Measurements from ENCODE around the gene FHOD3. TPM values are rescaled to one million over a fixed set of nuclear protein-coding genes. Genes with fewer than 3 reads are reported as not detected.

Gene FHOD3
- total RNA-seq, 1 experiment from 2014 or later, result 0.34 TPM

- intact Hi-C loops (cut with micrococcal nuclease; ENCODE audit: unreplicated experiment), result no loop called here
Observed at GRCh38 chr18:36509646-36510197, 212.2 kb downstream of the FHOD3 start.

DNA sequence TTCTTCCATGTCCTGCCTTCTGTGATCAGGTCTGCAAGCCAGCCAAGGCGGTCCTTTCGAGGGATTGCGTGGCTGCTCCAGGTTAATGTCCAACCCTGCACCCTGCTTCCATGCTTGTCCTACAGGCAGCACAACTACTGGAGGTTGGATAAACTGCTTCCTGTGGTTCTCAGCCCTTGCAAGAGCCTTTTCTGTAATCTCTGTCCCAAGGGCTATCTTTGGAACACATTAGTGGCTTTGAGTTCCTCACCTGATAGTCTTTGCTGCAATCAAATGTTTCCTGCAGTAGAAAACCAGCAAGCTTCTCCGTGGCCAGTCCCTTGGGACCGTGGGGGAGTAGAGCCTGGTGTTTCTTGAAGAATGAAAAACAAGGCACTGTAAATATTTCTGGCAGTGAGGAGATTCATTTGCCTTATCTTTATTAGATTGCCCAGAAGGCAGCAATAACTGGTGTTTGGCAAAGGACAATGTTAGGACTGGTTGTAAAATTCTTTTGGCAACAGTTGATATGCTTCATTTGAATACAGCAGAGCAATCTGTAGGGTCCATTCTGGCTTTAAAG lies 214.4 kb downstream of the FHOD3 start:
- Histone ChIP-seq H3K27ac (ENCODE audit: low read depth, low read length, poor library complexity, severe bottlenecking) (no peak overlapping the region), H3K36me3 (ENCODE audit: insufficient read depth, low read length, poor library complexity, severe bottlenecking) (no peaks in the 10 kb centered on the region), H3K4me3 (ENCODE audit: low read depth, low read length, poor library complexity, severe bottlenecking) (no peak overlapping the region), H3K27me3 (replicated peaks; ENCODE audit: insufficient read depth, low read depth, low read length, poor library complexity) (peaks cover 10% of the 10 kb centered on the region), H3K4me1 (ENCODE audit: insufficient read depth, low read length, poor library complexity, severe bottlenecking) (no peaks in the 10 kb centered on the region), H3K9me3 (ENCODE audit: low read depth, low read length, poor library complexity, severe bottlenecking) (no peaks in the 10 kb centered on the region)
- CTCF ChIA-PET, result no interaction called here
- POLR2A ChIA-PET (ENCODE audit: low non-redundant PET), result no interaction called here
- BruUV-seq (replicated peaks), result no TSS peak
- intact Hi-C loops (cut with micrococcal nuclease; ENCODE audit: unreplicated experiment), result no loop called here
- no peak for DNase-seq (ENCODE audit: low spot score)
- no peak for TF ChIP-seq EZH2 (IDR thresholded peaks at IDR 0.05; ENCODE audit: borderline replicate concordance, low read depth, low read length, poor library complexity, severe bottlenecking)
- TF ChIP-seq, protein P1, sequence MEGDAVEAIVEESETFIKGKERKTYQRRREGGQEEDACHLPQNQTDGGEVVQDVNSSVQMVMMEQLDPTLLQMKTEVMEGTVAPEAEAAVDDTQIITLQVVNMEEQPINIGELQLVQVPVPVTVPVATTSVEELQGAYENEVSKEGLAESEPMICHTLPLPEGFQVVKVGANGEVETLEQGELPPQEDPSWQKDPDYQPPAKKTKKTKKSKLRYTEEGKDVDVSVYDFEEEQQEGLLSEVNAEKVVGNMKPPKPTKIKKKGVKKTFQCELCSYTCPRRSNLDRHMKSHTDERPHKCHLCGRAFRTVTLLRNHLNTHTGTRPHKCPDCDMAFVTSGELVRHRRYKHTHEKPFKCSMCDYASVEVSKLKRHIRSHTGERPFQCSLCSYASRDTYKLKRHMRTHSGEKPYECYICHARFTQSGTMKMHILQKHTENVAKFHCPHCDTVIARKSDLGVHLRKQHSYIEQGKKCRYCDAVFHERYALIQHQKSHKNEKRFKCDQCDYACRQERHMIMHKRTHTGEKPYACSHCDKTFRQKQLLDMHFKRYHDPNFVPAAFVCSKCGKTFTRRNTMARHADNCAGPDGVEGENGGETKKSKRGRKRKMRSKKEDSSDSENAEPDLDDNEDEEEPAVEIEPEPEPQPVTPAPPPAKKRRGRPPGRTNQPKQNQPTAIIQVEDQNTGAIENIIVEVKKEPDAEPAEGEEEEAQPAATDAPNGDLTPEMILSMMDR (conservative IDR thresholded peaks at IDR 0.05; ENCODE audit: low read depth, low read length), result no peak

More at GRCh38 chr18:36509646-36510197, 212.2 kb downstream of the FHOD3 start:
- ChIA-PET CTCF (no interaction called here), POLR2A (ENCODE audit: low non-redundant PET) (no interaction called here)
- no peak for DNase-seq (ENCODE audit: low spot score)
- Histone ChIP-seq H3K27ac (ENCODE audit: low read depth, low read length, poor library complexity, severe bottlenecking) (no peak overlapping the region), H3K9me3 (ENCODE audit: low read depth, low read length, poor library complexity, severe bottlenecking) (no peaks in the 10 kb centered on the region), H3K27me3 (replicated peaks; ENCODE audit: insufficient read depth, low read depth, low read length, poor library complexity) (peaks cover 14% of the 10 kb centered on the region), H3K4me3 (ENCODE audit: low read depth, low read length, poor library complexity, severe bottlenecking) (no peak overlapping the region), H3K4me1 (ENCODE audit: insufficient read depth, low read length, poor library complexity, severe bottlenecking) (no peaks in the 10 kb centered on the region), H3K36me3 (ENCODE audit: insufficient read depth, low read length, poor library complexity, severe bottlenecking) (no peaks in the 10 kb centered on the region)
- BruUV-seq (replicated peaks), result no TSS peak
- no peak for TF ChIP-seq EZH2 (IDR thresholded peaks at IDR 0.05; ENCODE audit: borderline replicate concordance, low read depth, low read length, poor library complexity, severe bottlenecking)
- TF ChIP-seq, protein P1 (conservative IDR thresholded peaks at IDR 0.05; ENCODE audit: low read depth, low read length), result no peak

GRCh38 chr18:36513556-36513955 lies 216.0 kb downstream of the FHOD3 start:
- Histone ChIP-seq H3K4me1 (ENCODE audit: insufficient read depth, low read length, poor library complexity, severe bottlenecking) (no peaks in the 10 kb centered on the region), H3K27ac (ENCODE audit: low read depth, low read length, poor library complexity, severe bottlenecking) (no peak overlapping the region), H3K36me3 (ENCODE audit: insufficient read depth, low read length, poor library complexity, severe bottlenecking) (no peaks in the 10 kb centered on the region), H3K27me3 (replicated peaks; ENCODE audit: insufficient read depth, low read depth, low read length, poor library complexity) (peaks cover 10% of the 10 kb centered on the region), H3K4me3 (ENCODE audit: low read depth, low read length, poor library complexity, severe bottlenecking) (no peak overlapping the region), H3K9me3 (ENCODE audit: low read depth, low read length, poor library complexity, severe bottlenecking) (no peaks in the 10 kb centered on the region)
- ChIA-PET CTCF (no interaction called here), POLR2A (ENCODE audit: low non-redundant PET) (no interaction called here)
- BruUV-seq (replicated peaks), result no TSS peak
- no peak for DNase-seq (ENCODE audit: low spot score)
- TF ChIP-seq, protein P1 (conservative IDR thresholded peaks at IDR 0.05; ENCODE audit: low read depth, low read length), result no peak
- TF ChIP-seq EZH2 (IDR thresholded peaks at IDR 0.05; ENCODE audit: borderline replicate concordance, low read depth, low read length, poor library complexity, severe bottlenecking), result no peak
- intact Hi-C loops (cut with micrococcal nuclease; ENCODE audit: unreplicated experiment), result no loop called here

Measured in A673 (cell line).